ENCODE results near the gene RTN1. TPM values are rescaled to one million over a fixed set of nuclear protein-coding genes. Genes with fewer than 3 reads are reported as not detected.

The RTN1 gene
- total and polyA plus RNA-seq, 2 donors from 2014 or later, result 4.5 to 5.1 TPM

DNA sequence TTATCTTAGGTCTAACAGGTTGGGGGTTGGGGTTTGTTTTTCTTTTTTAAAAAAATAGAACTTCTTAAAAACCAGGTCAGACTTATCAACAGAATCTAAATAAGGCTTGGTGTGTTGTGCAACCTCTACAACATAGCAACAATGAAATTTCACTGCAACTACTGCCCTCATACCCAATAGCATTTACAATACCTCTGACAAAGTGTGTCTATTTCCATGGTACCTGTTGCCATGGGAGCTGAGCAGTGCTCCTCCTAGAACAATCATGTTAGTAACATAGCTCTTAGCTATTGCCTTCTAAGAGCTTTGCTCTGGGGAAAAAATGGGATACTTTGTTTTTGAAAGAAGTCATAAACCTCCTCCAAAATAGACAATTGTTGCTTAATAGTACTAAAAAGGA, 190.7 kb downstream of the RTN1 start:
- Histone ChIP-seq H3K4me3 (ENCODE audit: low read length in 3 of 3) (no peak overlapping the region), H3K36me3 (ENCODE audit: control insufficient read depth in 2 of 3, insufficient read depth in 3 of 3, low read length in 3 of 3) (no peaks in the 10 kb centered on the region), H3K27me3 (ENCODE audit: control insufficient read depth, insufficient read depth, low read length) (no peaks in the 10 kb centered on the region), H3K4me1 (ENCODE audit: control insufficient read depth in 2 of 3, insufficient read depth in 2 of 3, low read depth in 1 of 3, low read length in 3 of 3) (no peaks in the 10 kb centered on the region), H3K27ac (ENCODE audit: low read depth in 2 of 2, low read length in 2 of 2) (no peak overlapping the region), H3K9ac (ENCODE audit: low read length in 3 of 3) (no peak overlapping the region), H3K9me3 (ENCODE audit: control insufficient read depth in 2 of 3, insufficient read depth in 1 of 3, low read length in 3 of 3) (no peaks in the 10 kb centered on the region)
- intact Hi-C loops (cut with DNase I), result no loop called here
- DNase-seq (peak in 3 of 5 donors; percentile 17 to 46 (median 26)), FAIRE-seq (no peak)
- TF ChIP-seq, protein P1, sequence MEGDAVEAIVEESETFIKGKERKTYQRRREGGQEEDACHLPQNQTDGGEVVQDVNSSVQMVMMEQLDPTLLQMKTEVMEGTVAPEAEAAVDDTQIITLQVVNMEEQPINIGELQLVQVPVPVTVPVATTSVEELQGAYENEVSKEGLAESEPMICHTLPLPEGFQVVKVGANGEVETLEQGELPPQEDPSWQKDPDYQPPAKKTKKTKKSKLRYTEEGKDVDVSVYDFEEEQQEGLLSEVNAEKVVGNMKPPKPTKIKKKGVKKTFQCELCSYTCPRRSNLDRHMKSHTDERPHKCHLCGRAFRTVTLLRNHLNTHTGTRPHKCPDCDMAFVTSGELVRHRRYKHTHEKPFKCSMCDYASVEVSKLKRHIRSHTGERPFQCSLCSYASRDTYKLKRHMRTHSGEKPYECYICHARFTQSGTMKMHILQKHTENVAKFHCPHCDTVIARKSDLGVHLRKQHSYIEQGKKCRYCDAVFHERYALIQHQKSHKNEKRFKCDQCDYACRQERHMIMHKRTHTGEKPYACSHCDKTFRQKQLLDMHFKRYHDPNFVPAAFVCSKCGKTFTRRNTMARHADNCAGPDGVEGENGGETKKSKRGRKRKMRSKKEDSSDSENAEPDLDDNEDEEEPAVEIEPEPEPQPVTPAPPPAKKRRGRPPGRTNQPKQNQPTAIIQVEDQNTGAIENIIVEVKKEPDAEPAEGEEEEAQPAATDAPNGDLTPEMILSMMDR (IDR thresholded peaks at IDR 0.05; ENCODE audit: borderline replicate concordance, extremely low read depth, insufficient read depth), result no peak

DNA sequence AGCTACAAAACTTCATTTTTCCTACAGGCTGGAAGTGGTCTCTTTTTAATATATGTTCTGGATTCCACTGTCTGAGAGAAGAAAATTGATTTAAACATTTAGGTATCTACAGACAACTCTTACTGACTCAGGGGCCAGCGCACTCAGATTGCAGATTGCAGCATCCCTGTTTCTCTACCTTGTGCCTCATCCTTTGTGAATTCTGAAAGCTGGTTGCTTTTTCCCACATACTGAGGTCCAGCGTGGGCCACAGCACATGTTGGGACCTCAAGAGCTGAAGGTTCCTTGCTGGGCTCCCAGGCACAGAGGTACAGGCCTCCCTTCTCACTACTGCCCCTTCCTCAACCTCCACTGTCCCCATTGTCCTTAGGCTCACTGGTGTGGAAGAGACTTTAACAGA, 192.2 kb downstream of the RTN1 start:
- DNase-seq, result peak in 1 of 5 donors; percentile 9
- no peak for FAIRE-seq
- Histone ChIP-seq H3K27ac (ENCODE audit: low read depth in 2 of 2, low read length in 2 of 2) (no peak overlapping the region), H3K4me1 (ENCODE audit: control insufficient read depth in 2 of 3, insufficient read depth in 2 of 3, low read depth in 1 of 3, low read length in 3 of 3) (no peaks in the 10 kb centered on the region), H3K36me3 (ENCODE audit: control insufficient read depth in 2 of 3, insufficient read depth in 3 of 3, low read length in 3 of 3) (no peaks in the 10 kb centered on the region), H3K4me3 (ENCODE audit: low read length in 3 of 3) (no peak overlapping the region), H3K9me3 (ENCODE audit: control insufficient read depth in 2 of 3, insufficient read depth in 1 of 3, low read length in 3 of 3) (no peaks in the 10 kb centered on the region), H3K27me3 (ENCODE audit: control insufficient read depth, insufficient read depth, low read length) (no peaks in the 10 kb centered on the region), H3K9ac (ENCODE audit: low read length in 3 of 3) (no peak overlapping the region)
- intact Hi-C loops (cut with DNase I), result no loop called here
- TF ChIP-seq, protein P1 (IDR thresholded peaks at IDR 0.05; ENCODE audit: borderline replicate concordance, extremely low read depth, insufficient read depth), result no peak

DNA sequence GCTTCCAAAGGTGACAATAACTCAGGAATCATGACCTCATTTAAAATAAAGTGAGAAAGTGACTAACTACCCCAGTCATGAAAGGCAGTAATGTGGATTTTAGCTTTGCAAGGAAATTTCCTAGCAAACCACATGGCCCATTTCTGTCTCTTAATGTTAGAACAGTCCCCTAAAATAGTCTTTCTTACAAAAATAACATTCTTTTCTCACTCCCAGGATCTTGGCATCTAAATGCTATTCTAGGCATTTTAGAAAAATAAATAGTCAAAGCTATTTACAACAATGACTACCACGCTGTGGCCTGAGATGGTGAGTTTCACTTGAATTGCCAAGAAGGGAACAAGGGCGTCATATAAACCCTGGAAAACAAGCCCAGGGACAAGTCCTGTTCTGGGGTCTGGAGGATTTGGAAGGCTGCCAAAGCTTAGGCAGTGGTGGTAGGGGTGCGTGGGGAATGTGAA, 192.8 kb downstream of the RTN1 start:
- Histone ChIP-seq H3K36me3 (ENCODE audit: control insufficient read depth in 2 of 3, insufficient read depth in 3 of 3, low read length in 3 of 3) (no peaks in the 10 kb centered on the region), H3K27ac (ENCODE audit: low read depth in 2 of 2, low read length in 2 of 2) (no peak overlapping the region), H3K9ac (ENCODE audit: low read length in 3 of 3) (no peak overlapping the region), H3K4me3 (ENCODE audit: low read length in 3 of 3) (no peak overlapping the region), H3K27me3 (ENCODE audit: control insufficient read depth, insufficient read depth, low read length) (no peaks in the 10 kb centered on the region), H3K9me3 (ENCODE audit: control insufficient read depth in 2 of 3, insufficient read depth in 1 of 3, low read length in 3 of 3) (no peaks in the 10 kb centered on the region), H3K4me1 (ENCODE audit: control insufficient read depth in 2 of 3, insufficient read depth in 2 of 3, low read depth in 1 of 3, low read length in 3 of 3) (no peaks in the 10 kb centered on the region)
- TF ChIP-seq, protein P1 (IDR thresholded peaks at IDR 0.05; ENCODE audit: borderline replicate concordance, extremely low read depth, insufficient read depth), result no peak
- intact Hi-C loops (cut with DNase I), result no loop called here
- FAIRE-seq, result no peak
- peak in 1 of 5 donors; percentile 23 for DNase-seq

DNA sequence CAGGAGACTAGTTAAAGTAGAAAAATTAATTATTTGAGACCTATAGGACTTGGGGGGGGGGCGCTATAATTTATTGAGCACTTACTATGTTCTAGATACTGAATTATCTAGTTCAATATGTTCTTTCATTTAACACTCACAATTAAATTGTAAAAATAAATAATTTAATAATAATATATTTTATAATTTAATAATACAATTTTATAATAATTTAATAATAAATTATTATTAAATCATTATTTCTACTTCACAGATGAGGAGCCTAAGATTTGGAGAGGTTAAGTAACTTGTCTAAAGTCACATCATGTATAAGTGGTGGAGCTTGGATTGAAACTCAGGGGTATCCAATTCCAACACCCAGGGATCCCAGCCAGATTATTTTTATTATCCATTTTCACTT, 195.2 kb downstream of the RTN1 start:
- Histone ChIP-seq H3K4me3 (ENCODE audit: low read length in 3 of 3) (no peak overlapping the region), H3K27me3 (ENCODE audit: control insufficient read depth, insufficient read depth, low read length) (no peaks in the 10 kb centered on the region), H3K4me1 (ENCODE audit: control insufficient read depth in 2 of 3, insufficient read depth in 2 of 3, low read depth in 1 of 3, low read length in 3 of 3) (no peaks in the 10 kb centered on the region), H3K9ac (ENCODE audit: low read length in 3 of 3) (no peak overlapping the region), H3K36me3 (ENCODE audit: control insufficient read depth in 2 of 3, insufficient read depth in 3 of 3, low read length in 3 of 3) (no peaks in the 10 kb centered on the region), H3K9me3 (ENCODE audit: control insufficient read depth in 2 of 3, insufficient read depth in 1 of 3, low read length in 3 of 3) (no peaks in the 10 kb centered on the region), H3K27ac (ENCODE audit: low read depth in 2 of 2, low read length in 2 of 2) (no peak overlapping the region)
- DNase-seq (no peak), FAIRE-seq (no peak)
- TF ChIP-seq, protein P1 (IDR thresholded peaks at IDR 0.05; ENCODE audit: borderline replicate concordance, extremely low read depth, insufficient read depth), result no peak
- intact Hi-C loops (cut with DNase I), result no loop called here

Measured in kidney (tissue), 14 donors.